Measurements from ENCODE around the gene NUP85.
A peak's percentile ranks its signal among the peaks of the same experiment; 100 is the strongest.
"Not testable (repeated sequence)": the region's sequence is repeated elsewhere in the genome, so short reads cannot be mapped to it uniquely, and the experiment has no call there.

The NUP85 gene

DNA sequence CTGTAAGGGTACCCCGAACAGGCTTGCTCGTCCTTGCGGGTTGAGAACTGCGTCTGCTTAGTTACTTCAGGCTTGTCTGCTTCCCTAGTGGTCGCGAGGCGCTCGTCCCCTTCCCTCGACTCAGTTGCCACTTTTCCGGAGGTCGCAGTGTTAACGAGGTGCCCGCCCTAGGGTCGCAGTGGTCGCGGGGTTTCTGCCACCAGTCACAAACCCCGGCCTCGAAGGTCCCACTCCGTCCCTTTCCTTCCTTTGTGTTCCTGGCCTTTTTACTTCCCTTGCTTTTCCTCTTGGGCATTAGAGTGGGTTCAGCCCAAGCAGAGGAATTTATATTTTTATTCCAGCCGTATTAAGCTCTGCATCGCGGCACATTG, 299 bp downstream of the NUP85 start:
- no peak for DNase-seq (ENCODE audit: low read depth)

DNA sequence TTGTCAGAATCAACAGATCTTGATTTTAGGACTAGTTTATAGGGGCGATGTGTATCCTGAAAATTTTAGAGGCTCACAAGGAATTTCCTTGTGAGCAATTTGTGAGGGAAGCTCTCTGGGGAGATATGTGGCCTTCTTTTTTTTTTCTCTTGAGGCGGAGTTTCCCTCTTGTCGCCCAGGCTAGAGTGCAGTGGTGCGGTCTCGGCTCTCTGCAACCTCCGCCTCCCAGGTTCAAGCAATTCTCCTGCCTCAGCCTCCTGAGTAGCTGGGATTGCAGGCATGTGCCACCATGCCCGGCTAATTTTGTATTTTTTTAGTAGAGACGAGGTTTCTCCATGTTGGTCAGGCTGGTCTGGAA, 1.6 kb downstream of the NUP85 start:
- DNase-seq (ENCODE audit: low read depth), result not testable (repeated sequence)

DNA sequence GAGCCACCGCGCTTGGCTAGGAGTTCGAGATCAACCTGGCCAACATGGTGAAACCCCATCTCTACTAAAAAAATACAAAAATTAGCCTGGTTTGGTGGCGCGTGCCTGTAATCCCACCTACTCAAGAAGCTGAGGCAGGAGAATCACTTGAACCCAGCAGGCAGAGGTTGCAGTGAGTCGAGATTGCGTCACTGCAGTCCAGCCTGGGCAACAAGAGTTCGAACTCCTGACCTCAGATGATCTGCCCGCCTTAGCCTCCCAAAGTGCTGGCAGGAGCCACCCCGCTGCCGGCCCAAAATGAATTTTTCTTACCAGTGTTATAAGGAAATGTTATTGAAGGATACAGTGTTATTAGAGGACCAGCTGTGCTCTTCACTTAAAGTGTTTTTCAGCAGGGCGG, 2.3 kb downstream of the NUP85 start:
- DNase-seq (ENCODE audit: low read depth), result no peak

DNA sequence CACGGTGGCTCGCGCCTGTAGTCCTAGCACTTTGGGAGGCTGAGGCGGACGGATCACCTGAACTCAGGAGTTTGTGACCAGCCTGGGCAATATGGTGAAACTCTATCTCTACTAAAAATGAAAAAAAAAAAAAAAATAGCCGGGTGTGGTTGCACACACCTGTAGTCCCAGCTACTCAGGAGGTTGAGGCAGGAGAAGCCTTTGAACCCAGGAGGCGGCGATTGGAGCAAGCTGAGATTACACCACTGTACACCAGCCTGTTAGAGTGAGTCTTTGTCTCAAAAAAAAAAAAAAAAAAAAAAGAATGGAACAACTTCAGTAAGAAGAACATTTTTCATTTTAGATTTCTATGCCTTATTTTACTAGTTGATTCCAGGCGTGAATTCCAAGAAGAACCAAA, 2.7 kb downstream of the NUP85 start:
- DNase-seq (ENCODE audit: low read depth), result no peak

DNA sequence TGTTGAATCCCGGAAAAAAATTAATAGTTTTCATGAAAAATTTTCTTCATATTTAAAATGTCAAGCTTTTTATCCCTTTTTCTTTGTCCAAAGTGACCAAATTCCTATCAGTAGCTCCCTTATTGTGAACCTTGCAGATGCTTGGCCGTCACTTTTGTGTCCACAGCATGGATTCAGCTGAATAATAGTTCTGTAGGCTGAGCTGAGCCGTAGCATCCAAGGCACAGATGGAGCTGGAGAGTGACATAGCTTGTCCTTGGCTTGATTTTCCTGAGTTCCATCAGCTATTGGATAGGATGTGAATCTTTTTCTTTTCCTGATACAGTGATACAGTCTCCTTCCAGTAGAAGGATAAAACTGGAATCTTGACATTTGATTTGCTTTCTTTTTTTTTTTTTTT, 3.6 kb downstream of the NUP85 start:
- DNase-seq (ENCODE audit: low read depth), result no peak

DNA sequence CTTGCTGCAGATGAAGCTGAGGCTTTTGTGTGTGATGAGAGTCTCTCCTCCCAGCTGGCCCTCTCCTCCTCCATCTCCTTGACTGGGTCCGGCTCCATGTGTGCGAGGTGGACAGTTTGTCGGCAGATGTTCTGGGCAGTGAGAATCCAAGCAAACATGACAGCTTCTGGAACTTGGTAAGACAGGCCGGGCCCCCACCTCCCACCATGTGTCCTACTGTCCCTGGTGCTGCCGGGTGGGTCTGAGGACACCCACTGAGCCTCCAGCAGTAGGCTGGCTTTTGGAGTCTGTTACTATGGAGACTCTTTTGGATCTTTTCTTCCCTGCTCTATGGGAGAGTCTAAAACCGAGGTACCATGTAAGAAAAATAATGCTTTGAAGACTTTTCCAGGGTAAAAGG, 12.7 kb downstream of the NUP85 start:
- no peak for DNase-seq (ENCODE audit: low read depth)

DNA sequence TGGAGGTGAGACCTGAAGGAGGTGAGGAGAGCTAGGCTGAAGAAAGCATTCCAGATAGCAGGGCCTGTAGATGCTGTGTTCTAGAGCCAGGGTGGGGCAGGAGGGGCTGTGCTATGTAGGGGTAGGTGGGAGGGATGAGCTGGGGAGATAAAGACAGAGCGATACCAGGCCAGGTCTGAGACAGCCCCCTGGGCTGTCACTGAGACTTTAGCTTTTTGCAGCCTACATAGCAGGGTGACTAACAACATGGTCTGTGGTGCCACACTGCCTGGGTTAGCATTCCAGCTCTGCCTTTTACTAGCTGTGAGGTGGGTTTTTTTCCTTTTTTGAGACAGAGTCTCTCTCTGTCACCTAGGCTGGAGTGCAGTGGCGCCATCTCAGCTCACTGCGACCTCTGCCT, 14.3 kb downstream of the NUP85 start:
- DNase-seq (ENCODE audit: low read depth), result no peak

DNA sequence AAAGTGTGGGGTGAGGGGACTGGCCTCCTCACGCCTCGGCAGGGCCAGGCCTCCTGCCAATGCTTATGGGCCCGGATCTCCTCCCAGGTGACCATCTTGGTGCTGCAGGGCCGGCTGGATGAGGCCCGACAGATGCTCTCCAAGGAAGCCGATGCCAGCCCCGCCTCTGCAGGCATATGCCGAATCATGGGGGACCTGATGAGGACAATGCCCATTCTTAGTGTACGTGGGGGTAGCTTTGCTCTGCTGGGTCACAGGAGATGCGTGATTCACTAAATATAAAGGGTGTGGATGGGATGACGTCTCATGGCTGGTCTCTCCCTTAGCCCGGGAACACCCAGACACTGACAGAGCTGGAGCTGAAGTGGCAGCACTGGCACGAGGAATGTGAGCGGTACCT, 19.5 kb downstream of the NUP85 start:
- DNase-seq (ENCODE audit: low read depth), result no peak

DNA sequence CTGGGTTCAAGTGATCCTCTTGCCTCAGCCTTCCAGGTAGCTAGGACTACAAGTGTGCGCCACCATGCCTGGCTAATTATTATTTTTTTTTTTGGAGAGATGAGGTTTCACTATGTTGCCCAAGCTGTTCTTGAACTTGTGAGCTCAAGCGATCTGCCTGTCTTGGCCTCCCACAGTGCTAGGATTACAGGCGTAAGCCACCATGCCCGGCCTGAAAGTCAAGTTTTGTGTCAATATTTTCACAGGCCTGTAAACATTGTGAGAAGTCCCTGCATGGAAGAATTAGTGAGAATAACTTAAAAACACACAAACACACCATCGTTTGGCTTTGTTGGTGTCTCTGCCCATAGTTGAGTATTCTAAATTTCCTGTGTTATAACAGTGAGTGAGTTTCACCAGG, 22.2 kb downstream of the NUP85 start:
- DNase-seq (ENCODE audit: low read depth), result no peak

DNA sequence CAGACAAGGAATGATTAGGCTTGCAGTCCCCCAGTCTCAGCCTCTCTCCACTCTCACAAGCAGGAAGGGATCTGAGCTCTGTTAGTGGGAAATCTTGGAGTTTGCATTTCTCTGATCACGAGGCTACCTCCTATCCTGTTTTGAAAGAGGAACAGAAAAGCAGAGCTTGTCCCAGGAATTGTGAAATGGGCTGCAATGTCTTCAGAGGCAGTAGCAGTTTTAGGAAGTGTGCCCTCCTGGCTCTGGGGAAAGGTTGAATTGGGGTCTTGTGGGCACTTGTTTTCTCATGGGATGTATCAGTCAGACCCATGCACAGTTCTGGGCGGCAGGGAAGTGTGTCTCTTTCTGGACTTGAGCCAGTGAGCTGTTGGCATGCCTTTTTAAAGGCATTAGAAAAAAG, 22.8 kb downstream of the NUP85 start:
- no peak for DNase-seq (ENCODE audit: low read depth)

DNA sequence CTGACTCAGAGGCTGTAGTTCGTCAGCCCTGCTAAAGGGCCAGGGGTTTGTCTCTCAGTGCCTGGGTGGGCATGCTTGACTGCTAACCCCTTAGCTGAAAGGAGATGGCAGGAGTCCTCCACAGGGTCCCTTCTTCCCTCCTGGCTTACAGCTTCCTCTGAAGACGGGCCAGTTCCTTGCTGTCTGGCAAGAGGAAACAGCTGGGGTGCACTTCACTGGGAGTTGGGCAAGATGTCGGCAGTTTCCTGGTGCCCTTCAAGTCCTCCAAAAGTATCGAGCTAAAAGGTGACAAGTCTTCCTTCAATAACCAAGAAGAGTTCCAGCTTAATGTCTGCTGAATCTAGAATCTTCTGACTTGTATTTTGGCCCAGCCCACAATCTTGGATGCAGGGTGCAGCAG, 23.4 kb downstream of the NUP85 start:
- DNase-seq (ENCODE audit: low read depth), result no peak

DNA sequence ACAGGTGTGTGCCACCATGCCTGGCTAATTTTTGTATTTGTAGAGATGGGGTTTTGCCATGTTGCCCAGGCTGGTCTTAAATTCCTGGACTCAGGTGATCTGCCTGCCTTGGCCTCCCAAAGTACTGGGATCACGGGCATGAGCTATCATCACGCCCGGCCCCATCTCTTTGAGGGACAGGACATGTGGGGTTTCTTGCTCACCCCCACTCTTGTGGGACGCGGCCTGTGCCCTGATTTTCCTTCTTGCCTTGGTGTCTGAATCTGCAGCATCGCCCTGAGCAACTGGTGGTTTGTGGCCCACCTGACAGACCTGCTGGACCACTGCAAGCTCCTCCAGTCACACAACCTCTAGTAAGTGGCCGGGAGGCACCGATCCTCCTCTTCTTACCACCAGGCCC, 25.6 kb downstream of the NUP85 start:
- DNase-seq (ENCODE audit: low read depth), result no peak

DNA sequence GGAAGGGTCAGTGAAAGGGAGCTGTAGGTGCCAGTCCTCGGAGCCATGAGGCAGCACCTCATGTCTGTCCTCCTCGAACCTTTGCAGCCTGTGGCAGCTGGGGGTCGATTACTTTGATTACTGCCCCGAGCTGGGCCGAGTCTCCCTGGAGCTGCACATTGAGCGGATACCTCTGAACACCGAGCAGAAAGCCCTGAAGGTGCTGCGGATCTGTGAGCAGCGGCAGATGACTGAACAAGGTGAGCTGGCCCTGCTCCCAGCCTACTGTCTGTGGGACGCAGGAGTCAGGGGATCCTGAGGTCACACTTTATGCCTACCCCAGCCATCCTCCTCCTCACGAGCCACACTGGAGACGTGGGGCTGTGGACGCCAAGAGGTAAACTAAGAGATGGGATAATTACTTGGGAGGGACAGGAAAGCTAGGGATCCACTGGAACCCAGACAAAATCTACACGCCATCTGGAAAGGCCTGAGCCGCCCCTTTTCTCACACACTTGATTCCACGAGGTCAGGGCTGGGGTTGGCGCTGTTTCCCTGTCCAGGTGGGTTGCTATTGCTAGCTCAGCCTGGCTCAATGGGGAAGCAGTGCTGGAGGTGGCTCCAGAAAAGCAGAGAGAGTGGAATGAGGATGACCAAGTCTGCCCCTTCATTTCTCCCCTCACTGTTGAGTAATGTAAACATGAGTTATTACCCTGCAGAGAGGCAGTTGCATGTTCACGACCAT, 26.4 kb downstream of the NUP85 start:
- no peak for DNase-seq (ENCODE audit: low read depth)

DNA sequence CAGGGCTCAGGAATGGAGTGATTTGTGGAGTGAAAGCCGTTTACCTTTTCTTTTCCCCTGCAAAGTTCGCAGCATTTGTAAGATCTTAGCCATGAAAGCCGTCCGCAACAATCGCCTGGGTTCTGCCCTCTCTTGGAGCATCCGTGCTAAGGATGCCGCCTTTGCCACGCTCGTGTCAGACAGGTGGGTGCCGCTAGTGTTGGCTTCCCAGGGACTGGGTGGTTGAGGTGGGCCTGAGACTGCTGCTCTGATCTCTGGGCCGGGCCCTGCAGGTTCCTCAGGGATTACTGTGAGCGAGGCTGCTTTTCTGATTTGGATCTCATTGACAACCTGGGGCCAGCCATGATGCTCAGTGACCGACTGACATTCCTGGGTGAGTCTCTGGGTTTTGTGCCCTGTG, 27.3 kb downstream of the NUP85 start:
- no peak for DNase-seq (ENCODE audit: low read depth)

DNA sequence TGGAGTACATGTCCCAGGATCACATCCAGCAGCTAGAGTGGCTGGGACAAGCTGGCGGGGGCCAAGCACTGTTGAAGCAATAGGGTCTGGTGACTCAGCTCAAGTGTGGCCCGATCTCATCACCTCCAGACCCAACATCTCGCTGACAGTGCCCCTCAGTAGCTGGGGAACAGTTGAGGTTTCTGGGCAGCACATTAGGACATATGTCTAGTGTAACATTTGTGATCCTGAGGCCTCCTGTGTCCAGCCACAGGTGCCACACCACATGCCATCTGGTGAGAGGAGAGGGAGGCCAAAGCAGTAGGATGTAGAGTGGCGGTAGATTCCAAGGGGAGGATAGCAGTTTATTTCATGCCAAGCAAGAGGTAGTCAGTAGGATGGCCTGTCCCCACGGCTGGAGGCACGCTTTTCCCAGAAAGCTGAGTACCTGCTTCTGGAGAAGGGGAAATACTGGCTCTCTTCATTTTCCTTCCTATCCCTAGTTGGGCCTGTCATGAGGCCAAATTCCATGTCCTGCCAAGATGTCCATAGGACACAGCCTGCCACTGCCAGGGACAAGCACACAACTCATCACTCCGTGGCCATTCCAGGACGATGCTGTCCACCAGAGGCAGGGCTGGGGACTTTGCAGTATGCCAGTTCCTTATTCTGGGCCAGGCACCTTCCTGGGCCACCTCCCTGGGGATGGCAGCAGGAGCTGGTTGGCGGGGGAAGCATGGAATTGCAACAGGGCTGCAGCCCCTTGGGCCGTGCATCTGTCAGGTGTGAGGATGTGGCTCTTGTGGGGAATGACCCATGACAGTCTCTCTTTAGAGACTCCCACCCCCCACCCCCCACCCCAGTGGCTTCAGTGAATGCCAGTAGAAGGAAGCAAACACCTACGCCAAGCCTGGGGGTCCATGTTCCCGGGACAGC, 31.9 kb downstream of the NUP85 start:
- no peak for DNase-seq (ENCODE audit: low read depth)

DNA sequence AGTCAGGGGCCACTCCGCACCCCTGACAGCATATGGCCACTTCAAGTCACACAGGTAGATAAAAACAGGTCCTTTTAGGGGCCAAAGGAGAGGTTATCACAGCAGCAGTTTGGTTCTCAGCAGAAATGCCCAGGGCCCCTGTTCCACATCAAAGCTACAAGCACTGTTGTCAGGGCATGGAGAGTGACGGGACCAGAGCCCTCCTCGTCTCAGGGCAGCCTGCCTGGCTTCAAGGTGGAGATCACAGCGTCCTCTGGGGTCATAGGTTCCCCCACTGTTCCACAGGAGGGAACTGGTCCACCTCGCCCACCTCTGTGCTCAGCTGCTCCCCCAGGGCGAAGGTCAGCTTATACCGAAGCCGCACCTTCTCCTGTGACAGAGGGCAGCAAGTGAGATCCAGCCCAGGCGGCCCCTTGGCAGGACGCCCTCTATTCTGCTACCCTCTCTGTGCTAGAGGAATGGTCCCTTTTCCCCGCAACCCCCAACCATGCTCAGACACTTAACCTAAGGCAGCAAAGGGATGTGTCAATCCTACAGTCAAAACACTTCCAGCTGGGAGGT, 32.6 kb downstream of the NUP85 start:
- no peak for DNase-seq (ENCODE audit: low read depth)

DNA sequence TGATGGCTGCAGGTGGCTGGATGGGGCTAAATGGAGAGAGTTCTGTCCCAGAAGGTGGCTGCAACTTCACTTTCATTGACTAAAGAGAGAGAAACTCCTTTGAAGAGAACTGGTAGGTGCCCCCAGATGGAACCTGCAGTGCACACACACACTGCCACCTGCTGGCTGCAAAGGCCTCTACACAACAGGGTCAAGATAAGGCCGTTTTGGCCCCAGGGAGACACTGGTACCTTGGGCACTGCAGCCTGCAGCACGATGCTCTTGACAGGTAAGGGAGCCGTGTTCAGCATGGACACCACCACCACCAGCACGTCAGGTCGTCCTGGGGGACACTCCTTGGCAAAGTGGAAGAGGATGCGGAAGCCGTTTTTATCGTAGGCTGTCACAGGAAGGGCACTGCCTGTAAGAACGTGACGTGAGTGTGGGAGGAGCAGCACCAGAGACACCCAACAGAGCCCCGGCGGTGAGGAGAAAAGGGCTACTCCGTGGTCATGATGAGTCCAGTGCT, 33.3 kb downstream of the NUP85 start:
- DNase-seq (ENCODE audit: low read depth), result peak; percentile 71

DNA sequence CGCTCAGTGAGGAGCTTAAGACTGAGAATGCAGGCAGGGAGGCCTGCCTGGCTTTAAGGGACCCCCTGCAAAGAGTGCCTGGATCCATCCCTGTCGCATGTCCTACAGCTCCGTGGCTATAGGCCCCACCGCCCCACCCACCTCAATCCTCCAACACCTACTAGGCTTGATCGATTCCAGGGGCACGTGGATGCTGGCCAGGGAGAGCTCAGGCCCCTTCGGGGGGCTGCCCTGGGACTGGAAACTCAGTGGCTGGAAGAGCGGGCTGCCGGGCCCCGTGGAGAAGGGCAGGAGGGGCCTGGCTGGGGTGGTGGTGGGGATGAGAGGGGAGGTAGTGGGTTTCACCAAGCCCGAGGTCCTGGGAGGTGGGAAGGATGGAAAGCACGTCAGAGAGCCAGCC, 33.7 kb downstream of the NUP85 start:
- DNase-seq (ENCODE audit: low read depth), result no peak

DNA sequence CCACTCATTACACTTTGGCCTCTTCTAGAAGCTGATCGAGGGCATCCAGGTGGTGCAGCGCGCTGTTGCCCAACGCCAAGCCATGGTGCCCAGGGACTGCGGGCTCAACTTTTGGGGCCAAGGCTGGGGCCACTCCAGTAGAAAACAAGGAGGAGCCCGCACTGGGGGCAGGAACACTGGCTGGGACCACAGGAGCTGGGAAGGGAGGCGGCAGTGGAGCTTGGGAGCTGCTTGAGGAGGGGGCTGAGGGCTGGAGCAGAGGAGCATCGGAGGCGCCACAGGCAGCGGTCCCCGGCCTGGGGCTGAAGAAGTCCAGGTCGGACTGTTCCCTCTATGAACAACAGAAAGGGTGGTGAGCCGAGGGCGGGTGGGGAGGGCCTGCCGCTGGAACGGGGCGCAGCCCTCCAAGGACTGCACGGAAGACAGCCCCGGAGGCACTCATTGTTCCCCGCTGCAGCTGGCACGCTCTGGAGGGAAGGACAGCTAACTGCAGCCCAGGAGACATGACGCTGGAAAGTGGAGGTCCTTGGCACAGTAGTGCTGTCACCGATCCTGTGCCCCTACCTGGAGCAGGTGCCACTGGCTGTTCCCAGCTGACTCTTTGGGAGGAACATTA, 34.4 kb downstream of the NUP85 start:
- no peak for DNase-seq (ENCODE audit: low read depth)

DNA sequence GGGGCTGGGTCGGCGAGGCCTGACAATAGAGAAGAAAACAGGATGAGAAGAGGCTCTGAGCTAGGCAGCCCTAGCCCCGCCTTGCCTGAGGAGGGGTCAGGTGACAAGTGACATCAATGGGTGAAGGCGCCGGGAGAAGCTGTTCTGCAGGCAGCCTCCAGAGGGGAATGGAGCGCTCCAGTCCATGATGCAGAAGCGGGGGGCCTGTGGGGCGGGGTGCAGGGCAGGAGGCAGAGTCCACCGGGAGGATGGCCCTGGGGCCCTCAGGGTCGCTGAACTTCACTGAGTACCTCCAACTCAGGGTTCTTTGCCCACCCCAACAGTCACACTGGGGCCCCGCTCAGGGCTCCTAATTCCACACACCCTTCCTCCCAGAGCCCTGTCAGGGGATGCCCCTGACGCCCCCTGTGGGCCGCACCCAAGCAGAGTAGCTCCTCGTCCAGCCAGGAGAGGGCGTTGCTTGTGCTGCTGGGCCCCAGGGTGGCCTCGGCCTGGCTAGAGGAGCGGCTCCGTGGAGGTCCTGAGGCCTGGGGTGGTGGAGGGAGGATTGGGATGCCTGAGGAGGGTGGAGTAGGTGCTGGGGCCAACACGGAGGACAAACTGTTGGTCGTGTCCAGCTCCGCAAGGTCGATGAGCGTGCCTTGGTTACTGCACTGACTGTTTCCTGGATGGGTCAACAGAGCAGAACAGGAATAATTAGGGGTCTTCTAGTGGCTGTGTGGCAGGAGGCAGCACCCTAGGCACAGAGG, 35.1 kb downstream of the NUP85 start:
- DNase-seq (ENCODE audit: low read depth), result peak; percentile 43

DNA sequence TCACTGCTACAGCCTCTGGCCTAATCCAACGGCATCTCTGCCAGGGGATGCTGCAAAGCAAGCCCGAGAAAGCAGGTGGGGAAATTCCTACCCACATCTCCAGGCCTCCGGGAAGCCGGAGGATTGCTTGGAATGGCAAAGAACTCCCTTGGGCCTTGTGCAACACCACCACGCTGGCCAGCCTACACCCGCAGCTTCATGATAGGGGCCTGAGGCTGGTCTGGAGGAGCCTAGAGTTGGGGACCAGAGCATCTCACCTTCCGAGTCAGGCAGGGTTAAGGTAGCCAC, 35.6 kb downstream of the NUP85 start:
- no peak for DNase-seq (ENCODE audit: low read depth)

DNA sequence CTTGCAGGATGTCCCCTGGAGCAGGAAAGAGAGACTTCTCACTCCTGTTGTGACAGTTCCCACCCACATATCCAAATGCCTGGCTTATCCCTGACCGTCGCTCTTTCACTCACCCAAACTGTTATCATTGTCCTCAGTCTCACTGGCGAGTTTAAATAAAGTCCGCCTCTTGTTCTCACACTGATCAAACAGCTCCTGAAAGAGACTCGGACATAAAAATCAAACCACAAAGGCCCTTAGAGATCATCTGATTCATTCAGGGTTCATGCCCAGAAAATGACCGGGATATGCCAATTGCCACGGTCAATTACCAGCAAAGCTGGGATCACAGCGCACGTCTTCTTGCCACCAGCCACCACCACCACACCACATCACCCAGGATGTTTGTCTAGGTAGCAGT, 36.0 kb downstream of the NUP85 start:
- no peak for DNase-seq (ENCODE audit: low read depth)

Data from EH (cell line).